Endothelial cell of umbilical vein (primary cell): ENCODE measurements around the gene VIT. TPM values are rescaled to one million over a fixed set of nuclear protein-coding genes. Genes with fewer than 3 reads are reported as not detected.

Source experiments
- BruUV-seq: library from RNA; stranded (reverse); fragments of 400-500 nt; replicated peaks from 2 replicates; lab custom pipeline; 2021; lab: Mats Ljungman, UMichigan
- CTCF ChIA-PET: fragments of 300-600, 350-600 bp; sonication (Branson Sonifier 250); formaldehyde crosslinking; loops from one replicate; lab custom pipeline; 2021; ENCODE audit warnings: antibody characterized with exemption, inconsistent platforms; lab: Charles Lee
- POLR2A ChIA-PET: fragments of 300-600, 350-600 bp; sonication (Branson Sonifier 250); formaldehyde crosslinking; loops from one replicate; lab custom pipeline; 2021; ENCODE audit warnings: antibody characterized with exemption, inconsistent platforms; lab: Charles Lee
- DNase-seq: peaks from one replicate; pipeline ENCODE4 v3.0.0-alpha.2; 2011; ENCODE audit warnings: low read depth, low spot score
- FAIRE-seq: peaks from 2 replicates; lab custom pipeline; 2011; peaks lifted over from hg19 to GRCh38; lab: Jason Lieb, UNC
- H2AFZ ChIP-seq: 2 replicates; pipeline ENCODE4 v1.6.0; 2012; ENCODE audit warnings: low read depth, low read length, control low read depth, inconsistent platforms
- H3K27ac ChIP-seq: 2 replicates; pipeline ENCODE4 v1.5.1; 2011; ENCODE audit warnings: low read depth, mild to moderate bottlenecking, control low read depth, low read length, moderate library complexity; ENCODE audit not compliant: insufficient read depth
- H3K27me3 ChIP-seq, 2 experiments: 2 replicates each; pipeline versions ENCODE4 v1.6.0 to v1.6.1; 2011; ENCODE audit warnings: low read length in 2 of 2, mixed read lengths in 1 of 2; ENCODE audit not compliant: control insufficient read depth in 2 of 2, insufficient read depth in 2 of 2
- H3K36me3 ChIP-seq, 2 experiments: 2 replicates in 1 of 2; 3 replicates in 1 of 2; pipeline ENCODE4 v1.5.1; 2011; ENCODE audit warnings: low read length in 2 of 2, mild to moderate bottlenecking in 1 of 2, moderate library complexity in 1 of 2; ENCODE audit not compliant: control insufficient read depth in 2 of 2, insufficient read depth in 2 of 2; ENCODE audit errors: extremely low read depth in 1 of 2
- H3K4me1 ChIP-seq: 3 replicates; pipeline ENCODE4 v1.5.1; 2011; ENCODE audit warnings: mild to moderate bottlenecking, low read length; ENCODE audit not compliant: control insufficient read depth, insufficient read depth; ENCODE audit errors: extremely low read depth
- H3K4me2 ChIP-seq: 2 replicates; pipeline ENCODE4 v1.6.1; 2011; ENCODE audit warnings: low read length, control low read depth, mixed read lengths; ENCODE audit not compliant: insufficient read depth
- H3K4me3 ChIP-seq, 3 experiments: fragments of 200-600 bp in 1 of 3; sonication (generic), shearing (Covaris generic) in 1 of 3; replicated peaks in 1 of 3; 2 replicates each; pipeline ENCODE4 v1.5.1; 2011 to 2016; ENCODE audit warnings: control low read depth in 3 of 3, low read length in 3 of 3, mild to moderate bottlenecking in 2 of 3, inconsistent platforms in 1 of 3, low read depth in 1 of 3, moderate library complexity in 1 of 3; ENCODE audit not compliant: insufficient read depth in 1 of 3
- H3K79me2 ChIP-seq: 2 replicates; pipeline ENCODE4 v1.6.0; 2012; ENCODE audit warnings: low read length, inconsistent platforms; ENCODE audit not compliant: control insufficient read depth, insufficient read depth
- H3K9ac ChIP-seq: replicated peaks from 2 replicates; pipeline ENCODE3; 2011; ENCODE audit warnings: low read length, control low read depth; ENCODE audit not compliant: insufficient read depth; ENCODE audit errors: extremely low read depth
- H3K9me1 ChIP-seq: replicated peaks from 3 replicates; pipeline ENCODE4 v1.6.0; 2011; ENCODE audit warnings: mild to moderate bottlenecking, low read length; ENCODE audit not compliant: control insufficient read depth, insufficient read depth; ENCODE audit errors: extremely low read depth
- H3K9me3 ChIP-seq: replicated peaks from 2 replicates; pipeline ENCODE4 v1.5.1; 2012; ENCODE audit warnings: low read length, inconsistent platforms; ENCODE audit not compliant: control insufficient read depth, insufficient read depth
- H4K20me1 ChIP-seq: replicated peaks from 2 replicates; pipeline ENCODE3; 2011; ENCODE audit warnings: mild to moderate bottlenecking, low read length; ENCODE audit not compliant: control insufficient read depth, insufficient read depth; ENCODE audit errors: extremely low read depth
- EZH2 ChIP-seq: IDR thresholded peaks from 2 replicates; pipeline ENCODE4 v1.6.1; 2012; ENCODE audit warnings: borderline replicate concordance, low read depth, mild to moderate bottlenecking, moderate library complexity, low read length, inconsistent platforms; ENCODE audit not compliant: severe bottlenecking
- FOS ChIP-seq: IDR thresholded peaks from 2 replicates; pipeline ENCODE4 v1.6.1; 2011; ENCODE audit warnings: mild to moderate bottlenecking, low read length, moderate library complexity, borderline replicate concordance; ENCODE audit not compliant: insufficient read depth
- GATA2 ChIP-seq: IDR thresholded peaks from 2 replicates; pipeline ENCODE4 v1.7.0; 2011; ENCODE audit warnings: low read depth, mild to moderate bottlenecking, moderate library complexity, mixed read lengths, low read length; ENCODE audit not compliant: insufficient read length, insufficient read depth
- JUN ChIP-seq: IDR thresholded peaks from 2 replicates; pipeline ENCODE4 v1.6.1; 2011; ENCODE audit warnings: borderline replicate concordance, low read depth; ENCODE audit not compliant: insufficient read length, insufficient read depth
- MYC ChIP-seq: IDR thresholded peaks from one replicate; pipeline ENCODE4 v1.6.1; 2011; ENCODE audit warnings: mild to moderate bottlenecking, low read depth, low read length
- POLR2A ChIP-seq: IDR thresholded peaks from 2 replicates; pipeline ENCODE4 v1.6.1; 2012; ENCODE audit warnings: low read depth, mild to moderate bottlenecking, control low read depth, low read length
- POLR2AphosphoS5 ChIP-seq: IDR thresholded peaks from 2 replicates; pipeline ENCODE4 v1.6.1; 2012; ENCODE audit warnings: low read depth, mild to moderate bottlenecking, control low read depth, low read length, moderate library complexity; ENCODE audit not compliant: insufficient read depth
- dilution Hi-C: fragments of 300-500 bp; cut with MboI; formaldehyde crosslinking; loops from one replicate; pipeline ENCODE4 v1.15.0; 2019; ENCODE audit warnings: low sequenced_read_pairs; ENCODE audit not compliant: extremely low pct_ligation_motif_present
- intact Hi-C: fragments of 100-400 bp; cut with micrococcal nuclease; formaldehyde crosslinking; loops from one replicate; pipeline ENCODE4 v1.10.0; 2022
- polyA plus RNA-seq, 4 experiments: library from polyadenylated mRNA; depleted of rRNA in 3 of 4; stranded (reverse) in 3 of 4; unstranded in 1 of 4; fragments of >200 nt; gene quantifications; 2 replicates each; pipeline versions ENCODE4 v1.2.1 to v1.2.3, GENCODE V29; 2011 to 2012; ENCODE audit warnings: missing spikeins in 1 of 4
- total RNA-seq: library from RNA; stranded (reverse); gene quantifications from 2 replicates; pipeline ENCODE4 v1.2.3, GENCODE V29; 2021
- TF ChIP-seq, protein P1 (sequence below), 2 donors: IDR thresholded peaks; 1 replicate in 1 of 2; 2 replicates in 1 of 2; pipeline ENCODE4 v1.5.1; 2011; ENCODE audit warnings: low read length in 2 of 2, mild to moderate bottlenecking in 2 of 2, moderate library complexity in 2 of 2, control low read depth in 1 of 2, inconsistent platforms in 1 of 2, low read depth in 1 of 2; ENCODE audit not compliant: insufficient read depth in 1 of 2; ENCODE audit errors: extremely low read depth in 1 of 2
- TF ChIP-seq, protein P2 (sequence below): IDR thresholded peaks from 2 replicates; pipeline ENCODE4 v1.6.1; 2011; ENCODE audit not compliant: insufficient read depth, insufficient read length

VIT gene
- total and polyA plus RNA-seq, 2 donors (not counting 3 experiments of a cell fraction or from before 2014, with no cell fraction given): 0.54 to 0.88 TPM

DNA sequence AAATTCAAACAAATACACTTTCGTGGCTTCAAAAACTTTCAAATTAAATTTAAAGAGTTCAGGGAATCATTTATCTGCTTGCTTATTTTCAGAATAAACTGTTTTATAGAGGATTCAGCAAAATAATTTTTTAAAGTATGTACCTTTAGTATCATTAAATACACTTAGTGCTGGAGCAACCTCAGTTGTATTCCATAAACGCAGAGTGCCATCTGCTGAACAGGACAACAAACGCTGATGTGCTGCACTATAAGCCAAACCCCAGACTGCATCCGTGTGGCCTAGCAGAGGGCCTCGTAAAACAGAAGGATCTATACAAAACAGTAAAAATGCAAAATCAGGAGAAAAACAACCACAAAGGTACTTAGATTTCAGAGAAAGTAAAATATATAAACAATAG lies 161.2 kb downstream of the VIT start:
- TF ChIP-seq MYC: no peak
- CTCF ChIA-PET: no interaction called here
- no peak overlapping the region for H3K4me2 ChIP-seq

GRCh38 chr2:36858551-36859365 lies 162.3 kb downstream of the VIT start:
- FAIRE-seq (no peak), DNase-seq (peak; percentile 6)
- Histone ChIP-seq H3K27ac (no peak overlapping the region), H3K9me3 (no peaks in the 10 kb centered on the region), H2AFZ (no peak overlapping the region), H3K27me3 (no peaks in the 10 kb centered on the region), H3K4me3 (no peak overlapping the region), H3K9ac (no peak overlapping the region), H3K79me2 (no peaks in the 10 kb centered on the region), H3K36me3 (peaks cover 0 to 5% of the 10 kb centered on the region in 2 experiments), H4K20me1 (peaks cover 2% of the 10 kb centered on the region), H3K4me2 (no peak overlapping the region), H3K4me1 (no peaks in the 10 kb centered on the region), H3K9me1 (no peaks in the 10 kb centered on the region)
- no peak for TF ChIP-seq FOS
- no peak for TF ChIP-seq MYC
- TF ChIP-seq, protein P1, sequence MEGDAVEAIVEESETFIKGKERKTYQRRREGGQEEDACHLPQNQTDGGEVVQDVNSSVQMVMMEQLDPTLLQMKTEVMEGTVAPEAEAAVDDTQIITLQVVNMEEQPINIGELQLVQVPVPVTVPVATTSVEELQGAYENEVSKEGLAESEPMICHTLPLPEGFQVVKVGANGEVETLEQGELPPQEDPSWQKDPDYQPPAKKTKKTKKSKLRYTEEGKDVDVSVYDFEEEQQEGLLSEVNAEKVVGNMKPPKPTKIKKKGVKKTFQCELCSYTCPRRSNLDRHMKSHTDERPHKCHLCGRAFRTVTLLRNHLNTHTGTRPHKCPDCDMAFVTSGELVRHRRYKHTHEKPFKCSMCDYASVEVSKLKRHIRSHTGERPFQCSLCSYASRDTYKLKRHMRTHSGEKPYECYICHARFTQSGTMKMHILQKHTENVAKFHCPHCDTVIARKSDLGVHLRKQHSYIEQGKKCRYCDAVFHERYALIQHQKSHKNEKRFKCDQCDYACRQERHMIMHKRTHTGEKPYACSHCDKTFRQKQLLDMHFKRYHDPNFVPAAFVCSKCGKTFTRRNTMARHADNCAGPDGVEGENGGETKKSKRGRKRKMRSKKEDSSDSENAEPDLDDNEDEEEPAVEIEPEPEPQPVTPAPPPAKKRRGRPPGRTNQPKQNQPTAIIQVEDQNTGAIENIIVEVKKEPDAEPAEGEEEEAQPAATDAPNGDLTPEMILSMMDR (IDR thresholded peaks at IDR 0.05; ENCODE audit: extremely low read depth in 1 of 2, insufficient read depth in 1 of 2, low read depth in 1 of 2, low read length in 2 of 2): no peak
- TF ChIP-seq GATA2: no peak
- no peak for TF ChIP-seq JUN
- TF ChIP-seq POLR2AphosphoS5: no peak
- TF ChIP-seq, protein P2, sequence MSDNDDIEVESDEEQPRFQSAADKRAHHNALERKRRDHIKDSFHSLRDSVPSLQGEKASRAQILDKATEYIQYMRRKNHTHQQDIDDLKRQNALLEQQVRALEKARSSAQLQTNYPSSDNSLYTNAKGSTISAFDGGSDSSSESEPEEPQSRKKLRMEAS: no peak
- no peak for TF ChIP-seq EZH2
- TF ChIP-seq POLR2A: no peak
- ChIA-PET POLR2A (no interaction called here), CTCF (no interaction called here)
- intact Hi-C loops: no loop called here
- no TSS peak for BruUV-seq
- dilution Hi-C loops: no loop called here

More for the DNA sequence above, 161.2 kb downstream of the VIT start:
- POLR2A ChIA-PET: no interaction called here
- Histone ChIP-seq H3K9me3 (no peaks in the 10 kb centered on the region), H3K79me2 (no peaks in the 10 kb centered on the region), H3K27ac (no peak overlapping the region), H3K36me3 (peaks cover 0 to 5% of the 10 kb centered on the region in 2 experiments), H3K4me1 (no peaks in the 10 kb centered on the region), H2AFZ (no peak overlapping the region), H4K20me1 (peaks cover 2% of the 10 kb centered on the region), H3K27me3 (no peaks in the 10 kb centered on the region), H3K4me3 (no peak overlapping the region), H3K9me1 (no peaks in the 10 kb centered on the region), H3K9ac (no peak overlapping the region)
- intact Hi-C loops: no loop called here
- DNase-seq (no peak), FAIRE-seq (no peak)
- dilution Hi-C loops: no loop called here
- BruUV-seq: no TSS peak
